Measurements from ENCODE around the gene APOC3. TPM values are rescaled to one million over a fixed set of nuclear protein-coding genes. Genes with fewer than 3 reads are reported as not detected.

Gene APOC3
- total RNA-seq, 1 experiment from 2014 or later, result not detected

DNA sequence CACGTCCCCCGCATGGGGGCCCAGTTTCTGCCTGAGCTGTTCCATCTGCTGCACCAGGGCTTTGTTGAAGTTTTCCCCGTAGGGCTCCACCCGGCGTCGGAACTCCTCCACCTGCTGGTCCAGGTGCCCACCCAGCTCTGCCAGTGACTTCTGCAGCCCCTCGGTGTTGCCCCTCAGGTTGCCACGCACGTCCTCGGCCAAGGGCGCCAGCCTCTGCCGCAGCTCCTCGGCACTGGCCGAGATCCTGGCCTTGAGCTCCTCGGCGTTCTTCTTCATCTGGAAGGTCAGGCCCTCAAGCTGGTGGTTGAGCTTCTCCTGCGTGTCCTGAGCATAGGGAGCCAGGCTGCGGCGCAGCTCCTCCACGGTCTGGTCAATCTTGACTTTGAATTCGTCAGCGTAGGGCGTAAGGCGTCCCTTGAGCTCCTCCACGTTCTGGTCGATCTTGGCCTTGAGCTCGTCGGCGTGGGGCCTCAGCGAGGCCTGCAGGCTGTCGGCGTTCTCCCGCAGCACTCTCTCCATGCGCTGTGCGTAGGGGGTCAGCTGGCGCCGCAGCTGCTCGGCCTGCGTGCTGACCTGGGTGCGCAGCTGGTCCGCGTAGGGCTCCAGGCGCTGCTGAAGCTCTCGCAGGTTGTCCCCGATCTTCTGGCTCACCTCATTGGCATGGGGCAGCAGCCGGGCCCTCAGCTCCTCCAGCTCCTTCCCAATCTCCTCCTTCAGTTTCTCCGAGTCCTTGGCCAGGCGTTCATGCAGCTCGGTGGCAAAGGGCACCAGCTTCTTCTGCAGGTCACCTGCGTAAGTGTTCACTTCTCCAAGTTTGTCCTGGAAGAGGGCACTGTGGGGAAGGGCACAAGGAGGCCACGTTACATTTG, 8.4 kb upstream of the APOC3 start:
- WGBS (ENCODE audit: extremely low coverage, insufficient read length, low lambda C conversion rate), result no CpG with 5 or more reads among the region's 51 CpGs
- TF ChIP-seq, protein P1, sequence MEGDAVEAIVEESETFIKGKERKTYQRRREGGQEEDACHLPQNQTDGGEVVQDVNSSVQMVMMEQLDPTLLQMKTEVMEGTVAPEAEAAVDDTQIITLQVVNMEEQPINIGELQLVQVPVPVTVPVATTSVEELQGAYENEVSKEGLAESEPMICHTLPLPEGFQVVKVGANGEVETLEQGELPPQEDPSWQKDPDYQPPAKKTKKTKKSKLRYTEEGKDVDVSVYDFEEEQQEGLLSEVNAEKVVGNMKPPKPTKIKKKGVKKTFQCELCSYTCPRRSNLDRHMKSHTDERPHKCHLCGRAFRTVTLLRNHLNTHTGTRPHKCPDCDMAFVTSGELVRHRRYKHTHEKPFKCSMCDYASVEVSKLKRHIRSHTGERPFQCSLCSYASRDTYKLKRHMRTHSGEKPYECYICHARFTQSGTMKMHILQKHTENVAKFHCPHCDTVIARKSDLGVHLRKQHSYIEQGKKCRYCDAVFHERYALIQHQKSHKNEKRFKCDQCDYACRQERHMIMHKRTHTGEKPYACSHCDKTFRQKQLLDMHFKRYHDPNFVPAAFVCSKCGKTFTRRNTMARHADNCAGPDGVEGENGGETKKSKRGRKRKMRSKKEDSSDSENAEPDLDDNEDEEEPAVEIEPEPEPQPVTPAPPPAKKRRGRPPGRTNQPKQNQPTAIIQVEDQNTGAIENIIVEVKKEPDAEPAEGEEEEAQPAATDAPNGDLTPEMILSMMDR (conservative IDR thresholded peaks at IDR 0.05), result no peak
- no peaks in the 10 kb centered on the region for H3K9me3 Mint-ChIP-seq

More for the DNA sequence above, 8.4 kb upstream of the APOC3 start:
- H4K20me1 ChIP-seq (ENCODE audit: control insufficient read depth, insufficient read depth, insufficient read length), result no peaks in the 10 kb centered on the region
- no peak overlapping the region for H2BK20ac ChIP-seq (ENCODE audit: low read depth, low read length, poor library complexity, severe bottlenecking)
- H3K79me2 ChIP-seq (ENCODE audit: insufficient read depth, low read length), result no peaks in the 10 kb centered on the region
- H4K8ac ChIP-seq (replicated peaks; ENCODE audit: insufficient read length, low read depth, low read length), result no peak overlapping the region
- H3K4me1 ChIP-seq (ENCODE audit: insufficient read depth, low read length), result no peaks in the 10 kb centered on the region; the same call in 1 of the 2 replicates
- H3K23ac ChIP-seq (ENCODE audit: insufficient read length, low read depth, low read length), result no peak overlapping the region
- no peak overlapping the region for H3K4me2 ChIP-seq (ENCODE audit: insufficient read depth, insufficient read length, low read length)
- no peak overlapping the region for H3K27ac Mint-ChIP-seq
- DNase-seq, result no peak
- H3K79me1 ChIP-seq (ENCODE audit: insufficient read depth, low read depth, low read length, poor library complexity, severe bottlenecking), result no peaks in the 10 kb centered on the region
- H4K5ac ChIP-seq (ENCODE audit: insufficient read length, low read depth, low read length), result no peak overlapping the region
- H3K27ac ChIP-seq (ENCODE audit: insufficient read length, low read depth, low read length), result no peak overlapping the region
- no peaks in the 10 kb centered on the region for H3K36me3 Mint-ChIP-seq (ENCODE audit: insufficient read depth in 1 of 3, low read depth in 3 of 3)
- H2BK15ac ChIP-seq (ENCODE audit: low read depth, low read length), result no peak overlapping the region
- H3K27me3 ChIP-seq (ENCODE audit: insufficient read depth, low read length), result no peaks in the 10 kb centered on the region
- no peak overlapping the region for H2BK5ac ChIP-seq (ENCODE audit: insufficient read length, low read length)
- no peaks in the 10 kb centered on the region for H3K9me3 ChIP-seq (ENCODE audit: control insufficient read depth, low read depth, low read length)
- H3T11ph ChIP-seq (ENCODE audit: low read length), result no peak overlapping the region
- H2BK12ac ChIP-seq (ENCODE audit: insufficient read length, low read depth, low read length), result no peak overlapping the region
- no peak overlapping the region for H4K91ac ChIP-seq (ENCODE audit: insufficient read length, low read depth, low read length)
- no peaks in the 10 kb centered on the region for H3K23me2 ChIP-seq (ENCODE audit: insufficient read length, low read depth, low read length, poor library complexity, severe bottlenecking)
- H3K4ac ChIP-seq (ENCODE audit: low read depth, low read length), result no peak overlapping the region
- peaks cover 10% of the 10 kb centered on the region for H3K27me3 Mint-ChIP-seq (ENCODE audit: low read depth)
- no peak overlapping the region for H2AFZ ChIP-seq (ENCODE audit: low read length)
- no peak overlapping the region for H3K4me3 Mint-ChIP-seq
- H3K9ac ChIP-seq (ENCODE audit: extremely low read depth, insufficient read length, low read length), result no peak overlapping the region
- no peak overlapping the region; the same call in 1 of the 2 replicates for H3K14ac ChIP-seq (ENCODE audit: insufficient read depth, low read length)
- no peak overlapping the region for H3K18ac ChIP-seq (ENCODE audit: insufficient read length, low read depth, low read length)
- no peak overlapping the region for H3K56ac ChIP-seq (ENCODE audit: insufficient read length, low read depth, low read length)
- no peak overlapping the region for H2BK120ac ChIP-seq (ENCODE audit: low read depth, low read length, poor library complexity, severe bottlenecking)
- peaks cover 5 to 6% of the 10 kb centered on the region in 2 experiments; a peak in 3 of 4 replicates for H3K4me1 Mint-ChIP-seq
- no peak overlapping the region for H2AK5ac ChIP-seq (ENCODE audit: insufficient read length, low read length)
